ENCODE data around the gene PRDX3. TPM values are rescaled to one million over a fixed set of nuclear protein-coding genes. Genes with fewer than 3 reads are reported as not detected.
A peak's percentile ranks its signal among the peaks of the same experiment; 100 is the strongest.

The PRDX3 gene
- total RNA-seq, 1 donor from 2014 or later: 93.2 TPM

DNA sequence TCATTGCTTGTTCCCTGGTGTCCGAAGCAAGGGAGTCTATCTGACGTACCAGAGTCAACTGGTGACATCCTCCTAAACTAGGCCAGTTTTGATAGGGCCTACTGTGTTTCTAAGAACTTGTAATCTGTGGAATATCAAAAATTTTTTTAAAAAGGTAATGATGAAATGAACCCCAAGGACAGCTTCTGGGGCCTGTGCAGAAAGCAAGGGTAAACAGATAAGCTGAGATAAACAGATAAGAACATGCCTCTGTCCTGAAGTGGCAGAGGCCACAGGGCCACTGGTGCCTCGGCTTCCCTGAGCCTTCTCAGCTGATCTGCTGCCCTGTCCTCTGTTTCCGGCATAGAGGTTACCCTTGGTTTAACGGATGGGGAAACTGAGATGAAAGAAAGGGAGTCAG, 37.5 kb upstream of the PRDX3 start:
- H3K27ac Mint-ChIP-seq (ENCODE audit: unreplicated experiment): no peak overlapping the region
- TF ChIP-seq, protein P1, sequence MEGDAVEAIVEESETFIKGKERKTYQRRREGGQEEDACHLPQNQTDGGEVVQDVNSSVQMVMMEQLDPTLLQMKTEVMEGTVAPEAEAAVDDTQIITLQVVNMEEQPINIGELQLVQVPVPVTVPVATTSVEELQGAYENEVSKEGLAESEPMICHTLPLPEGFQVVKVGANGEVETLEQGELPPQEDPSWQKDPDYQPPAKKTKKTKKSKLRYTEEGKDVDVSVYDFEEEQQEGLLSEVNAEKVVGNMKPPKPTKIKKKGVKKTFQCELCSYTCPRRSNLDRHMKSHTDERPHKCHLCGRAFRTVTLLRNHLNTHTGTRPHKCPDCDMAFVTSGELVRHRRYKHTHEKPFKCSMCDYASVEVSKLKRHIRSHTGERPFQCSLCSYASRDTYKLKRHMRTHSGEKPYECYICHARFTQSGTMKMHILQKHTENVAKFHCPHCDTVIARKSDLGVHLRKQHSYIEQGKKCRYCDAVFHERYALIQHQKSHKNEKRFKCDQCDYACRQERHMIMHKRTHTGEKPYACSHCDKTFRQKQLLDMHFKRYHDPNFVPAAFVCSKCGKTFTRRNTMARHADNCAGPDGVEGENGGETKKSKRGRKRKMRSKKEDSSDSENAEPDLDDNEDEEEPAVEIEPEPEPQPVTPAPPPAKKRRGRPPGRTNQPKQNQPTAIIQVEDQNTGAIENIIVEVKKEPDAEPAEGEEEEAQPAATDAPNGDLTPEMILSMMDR (IDR thresholded peaks at IDR 0.05; ENCODE audit: unreplicated experiment): no peak
- peaks cover 76% of the 10 kb centered on the region for H3K4me1 Mint-ChIP-seq (ENCODE audit: unreplicated experiment)
- peaks cover 15% of the 10 kb centered on the region for H3K36me3 Mint-ChIP-seq (ENCODE audit: low read depth, unreplicated experiment)
- H3K27me3 Mint-ChIP-seq (ENCODE audit: unreplicated experiment): peaks cover 2% of the 10 kb centered on the region
- H3K4me3 Mint-ChIP-seq (ENCODE audit: unreplicated experiment): no peak overlapping the region
- H3K9me3 Mint-ChIP-seq (ENCODE audit: unreplicated experiment): no peaks in the 10 kb centered on the region
- DNase-seq (ENCODE audit: low spot score): no peak

DNA sequence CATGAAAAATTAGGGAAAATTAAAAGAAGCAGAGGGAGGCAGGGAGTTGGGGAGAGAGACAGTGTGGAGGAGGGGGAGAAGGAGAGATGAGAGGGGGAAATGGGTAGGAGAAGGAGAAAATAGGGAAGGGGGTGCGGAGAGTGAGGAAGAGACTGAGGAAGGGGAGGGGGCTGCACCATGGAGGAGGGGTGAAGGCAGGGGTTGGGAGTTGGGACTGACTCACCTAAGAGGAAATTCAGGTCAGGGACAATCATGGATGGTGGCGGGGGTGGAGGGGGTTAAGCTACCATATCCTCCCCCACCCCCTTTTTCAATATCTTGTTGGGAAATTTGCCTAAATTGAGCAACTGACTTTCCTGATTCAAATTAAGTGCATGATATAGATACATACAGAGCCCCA, 36.8 kb upstream of the PRDX3 start:
- H3K36me3 Mint-ChIP-seq (ENCODE audit: low read depth, unreplicated experiment): peaks cover 13% of the 10 kb centered on the region
- no peaks in the 10 kb centered on the region for H3K9me3 Mint-ChIP-seq (ENCODE audit: unreplicated experiment)
- H3K4me3 Mint-ChIP-seq (ENCODE audit: unreplicated experiment): no peak overlapping the region
- TF ChIP-seq, protein P1 (IDR thresholded peaks at IDR 0.05; ENCODE audit: unreplicated experiment): no peak
- peaks cover 2% of the 10 kb centered on the region for H3K27me3 Mint-ChIP-seq (ENCODE audit: unreplicated experiment)
- no peak overlapping the region for H3K27ac Mint-ChIP-seq (ENCODE audit: unreplicated experiment)
- no peak for DNase-seq (ENCODE audit: low spot score)
- peaks cover 77% of the 10 kb centered on the region for H3K4me1 Mint-ChIP-seq (ENCODE audit: unreplicated experiment)

DNA sequence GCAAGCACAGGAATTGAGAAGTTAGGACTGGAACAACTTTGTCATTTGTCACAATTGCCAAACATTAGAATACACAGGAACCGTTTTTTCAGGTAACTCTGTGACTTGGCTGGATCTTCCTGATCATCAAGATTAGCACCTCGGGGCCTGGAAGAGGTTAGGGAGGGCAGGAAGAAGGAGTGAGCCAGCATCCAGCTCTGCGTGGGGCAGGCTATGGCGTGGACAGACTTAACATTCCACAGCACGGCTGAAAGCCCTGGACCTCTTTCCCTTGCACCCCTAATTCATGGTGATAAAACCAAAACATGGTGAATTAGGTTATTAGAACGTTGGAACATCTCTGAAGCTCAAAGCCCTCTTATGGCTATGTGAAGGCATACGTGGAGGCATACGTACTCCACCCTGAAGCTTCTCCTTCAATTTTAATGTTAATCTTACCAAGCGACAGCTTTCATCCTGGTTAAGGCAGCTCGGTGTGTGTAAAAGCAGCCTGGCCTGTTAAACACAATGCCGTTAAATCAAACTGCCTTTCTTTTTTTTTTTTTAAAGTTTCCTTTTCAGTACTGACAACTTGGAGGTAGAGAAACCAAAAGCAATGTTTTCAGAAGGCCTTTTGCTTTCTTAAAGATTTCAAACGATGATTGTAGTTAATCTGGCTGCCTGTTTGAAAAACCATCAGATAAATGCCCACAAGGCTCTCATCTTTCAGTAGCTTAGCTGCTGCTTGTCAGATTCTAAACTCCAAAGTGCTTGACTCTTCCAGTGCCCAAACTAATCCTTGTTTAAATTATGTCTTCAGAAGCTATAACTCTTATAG, 33.2 kb upstream of the PRDX3 start:
- Mint-ChIP-seq H3K27me3 (ENCODE audit: unreplicated experiment) (peaks cover 7% of the 10 kb centered on the region), H3K27ac (ENCODE audit: unreplicated experiment) (peak overlapping the region; percentile 39), H3K36me3 (ENCODE audit: low read depth, unreplicated experiment) (peaks cover 35% of the 10 kb centered on the region), H3K4me3 (ENCODE audit: unreplicated experiment) (peak overlapping the region; percentile 85), H3K4me1 (ENCODE audit: unreplicated experiment) (peaks cover 69% of the 10 kb centered on the region), H3K9me3 (ENCODE audit: unreplicated experiment) (no peaks in the 10 kb centered on the region)
- DNase-seq (ENCODE audit: low spot score): no peak
- TF ChIP-seq, protein P1 (IDR thresholded peaks at IDR 0.05; ENCODE audit: unreplicated experiment): no peak

DNA sequence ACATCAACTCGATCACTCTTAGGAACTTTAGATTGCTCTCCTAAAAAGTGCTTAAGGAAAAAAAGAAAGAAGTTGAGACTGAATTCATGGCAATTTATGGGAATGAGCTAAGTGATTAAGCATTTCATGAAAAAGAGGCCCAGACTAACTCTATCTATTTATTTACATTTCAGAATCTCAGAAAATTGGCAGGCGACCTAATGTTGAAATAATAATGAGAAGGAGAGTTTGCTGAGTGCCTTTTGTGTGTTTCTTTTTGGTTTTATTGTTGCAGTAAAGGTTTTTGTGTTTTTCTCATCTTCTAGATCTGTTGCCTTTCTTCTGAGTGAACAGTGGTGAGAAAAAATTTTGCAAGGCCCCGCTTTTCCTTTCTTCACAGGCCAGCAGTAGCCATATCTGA, 32.6 kb upstream of the PRDX3 start:
- Mint-ChIP-seq H3K27ac (ENCODE audit: unreplicated experiment) (peak overlapping the region; percentile 39), H3K4me1 (ENCODE audit: unreplicated experiment) (peaks cover 70% of the 10 kb centered on the region), H3K9me3 (ENCODE audit: unreplicated experiment) (no peaks in the 10 kb centered on the region), H3K4me3 (ENCODE audit: unreplicated experiment) (peak overlapping the region; percentile 85), H3K27me3 (ENCODE audit: unreplicated experiment) (peaks cover 9% of the 10 kb centered on the region), H3K36me3 (ENCODE audit: low read depth, unreplicated experiment) (peaks cover 39% of the 10 kb centered on the region)
- DNase-seq (ENCODE audit: low spot score): no peak
- TF ChIP-seq, protein P1 (IDR thresholded peaks at IDR 0.05; ENCODE audit: unreplicated experiment): no peak

DNA sequence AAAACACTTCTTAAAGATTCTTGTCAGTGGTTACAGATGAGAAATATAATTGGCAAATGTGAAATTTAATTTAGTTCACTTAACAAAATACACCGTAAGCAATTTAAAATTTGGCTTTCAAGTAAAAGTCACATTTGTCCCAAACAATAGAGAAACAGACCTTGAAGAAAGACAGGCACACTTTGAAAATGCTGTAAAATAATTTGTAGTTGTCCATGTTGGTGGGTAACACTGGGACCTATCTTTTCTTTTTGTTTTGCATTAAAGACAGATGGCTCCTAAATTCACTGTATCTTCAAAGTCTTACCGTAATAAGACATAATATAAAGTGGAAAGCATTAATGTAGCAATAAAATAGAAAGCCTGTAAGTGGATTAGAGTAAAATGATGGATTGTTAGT, 32.0 kb upstream of the PRDX3 start:
- Mint-ChIP-seq H3K36me3 (ENCODE audit: low read depth, unreplicated experiment) (peaks cover 40% of the 10 kb centered on the region), H3K27ac (ENCODE audit: unreplicated experiment) (no peak overlapping the region), H3K9me3 (ENCODE audit: unreplicated experiment) (no peaks in the 10 kb centered on the region), H3K27me3 (ENCODE audit: unreplicated experiment) (peaks cover 10% of the 10 kb centered on the region), H3K4me1 (ENCODE audit: unreplicated experiment) (peaks cover 69% of the 10 kb centered on the region), H3K4me3 (ENCODE audit: unreplicated experiment) (peak overlapping the region; percentile 85)
- DNase-seq (ENCODE audit: low spot score): no peak
- TF ChIP-seq, protein P1 (IDR thresholded peaks at IDR 0.05; ENCODE audit: unreplicated experiment): no peak

All from endothelial cell (in vitro differentiated cells).